GM18909 (cell line): ENCODE results near the gene MYOD1.
A peak's percentile ranks its signal among the peaks of the same experiment; 100 is the strongest.

Source experiments
- ATAC-seq: cut with Tn5 transposase; IDR thresholded peaks from one replicate; pipeline ENCODE4 v1.9.1; 2021; ENCODE audit warnings: mild to moderate bottlenecking; ENCODE audit not compliant: unreplicated experiment, poor library complexity

MYOD1 gene

GRCh38 chr11:17699147-17700114, 19.9 kb upstream of the MYOD1 start:
- ATAC-seq = no peak

DNA sequence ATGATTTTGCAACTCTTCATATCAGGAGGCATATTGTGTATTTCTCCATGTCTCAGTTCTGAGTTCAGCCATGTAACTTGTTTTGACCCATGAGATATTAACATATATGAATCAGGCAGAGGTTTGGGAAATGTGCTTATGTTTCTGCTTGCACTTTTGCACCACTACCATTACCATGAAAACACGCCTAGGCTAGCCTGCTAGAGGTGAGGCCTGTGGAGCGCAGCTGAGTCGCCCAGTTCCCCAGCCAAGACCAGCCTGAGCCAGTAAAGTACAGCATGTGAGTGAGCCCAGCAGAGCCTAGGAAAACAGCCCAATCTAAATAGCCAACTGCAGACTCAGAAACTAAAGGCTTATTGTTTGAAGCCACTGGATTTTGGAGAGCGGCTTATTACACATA, 18.4 kb upstream of the MYOD1 start:
- ATAC-seq = no peak

DNA sequence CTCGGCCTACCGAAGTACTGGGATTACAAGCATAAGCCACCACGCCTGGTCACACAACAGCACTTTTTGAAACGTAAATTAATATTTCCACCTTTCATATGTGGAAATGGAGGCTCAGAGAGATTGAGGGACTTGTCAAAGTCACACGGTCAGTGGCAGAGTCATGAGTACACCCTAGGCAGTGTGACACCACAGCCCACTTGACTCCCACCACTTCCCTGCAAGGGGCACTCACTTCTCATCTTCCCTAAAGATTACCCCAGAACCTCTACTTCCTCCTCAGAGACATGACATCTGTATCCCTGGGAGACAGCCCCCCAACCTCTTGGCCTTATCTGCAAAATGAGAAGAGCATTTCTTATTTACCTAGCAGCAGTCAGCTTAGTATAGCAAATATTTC, 16.5 kb upstream of the MYOD1 start:
- ATAC-seq = no peak

- peak; percentile 47 for ATAC-seq
Observed at GRCh38 chr11:17703951-17704350, 15.4 kb upstream of the MYOD1 start.

DNA sequence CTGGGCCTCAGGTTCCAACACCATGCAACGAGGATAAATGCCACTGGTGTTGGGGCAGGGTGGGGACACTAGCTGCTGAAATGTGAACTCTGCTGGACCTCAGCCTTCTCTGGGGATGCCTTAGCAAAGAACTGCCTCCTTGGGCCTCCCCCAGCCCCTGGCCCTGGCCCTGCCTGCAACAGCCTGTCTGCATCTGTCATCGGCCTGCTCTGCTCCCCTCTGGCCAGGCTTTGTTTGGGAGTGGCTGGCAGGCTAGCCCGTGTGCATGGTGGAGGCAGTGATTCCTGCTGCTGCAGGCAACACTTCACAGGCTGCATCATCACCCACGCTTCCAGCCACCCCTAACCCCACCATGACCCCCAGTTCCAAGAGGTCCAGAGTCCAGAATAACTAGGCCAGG, 11.5 kb upstream of the MYOD1 start:
- no peak for ATAC-seq

DNA sequence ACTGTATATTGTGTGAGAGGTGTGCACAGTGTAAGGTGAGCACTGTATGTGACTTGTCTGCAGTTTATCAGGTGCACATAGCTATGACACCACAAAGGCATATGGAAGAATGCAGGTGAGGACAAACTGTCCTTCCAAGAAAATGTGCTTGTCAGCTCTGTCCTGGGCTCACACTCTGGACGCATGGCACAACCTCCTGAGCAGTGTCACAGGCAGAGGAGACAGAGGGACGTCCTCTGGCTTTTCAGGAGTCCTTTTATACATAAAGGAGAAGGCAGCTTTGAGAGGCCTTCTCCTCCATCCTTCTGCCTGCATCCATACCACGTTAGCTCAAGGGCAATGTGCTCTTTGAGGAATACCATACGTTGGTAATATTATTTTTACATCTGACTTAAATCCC, 7.5 kb upstream of the MYOD1 start:
- ATAC-seq = no peak

DNA sequence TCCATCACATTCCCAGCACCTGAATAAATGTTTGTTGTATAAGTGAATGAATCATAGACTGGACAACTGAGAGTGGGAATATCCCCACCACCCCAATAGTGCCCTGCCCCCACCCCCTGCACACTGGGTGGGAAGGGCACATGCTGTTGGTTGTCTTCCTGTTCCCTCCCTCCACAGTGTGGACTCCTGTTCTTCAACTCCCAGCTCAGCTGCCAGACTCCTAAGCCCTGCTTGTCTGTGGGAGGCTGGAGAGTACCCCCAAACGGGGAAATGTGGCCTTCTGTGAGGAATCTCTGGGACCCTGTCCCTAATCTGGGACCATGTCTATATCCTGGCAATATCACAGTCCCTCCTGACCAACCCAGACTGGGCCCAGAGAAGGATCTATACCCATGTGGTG, 5.5 kb upstream of the MYOD1 start:
- ATAC-seq = no peak

- no peak for ATAC-seq
Observed at GRCh38 chr11:17714356-17714854, 5.0 kb upstream of the MYOD1 start.

DNA sequence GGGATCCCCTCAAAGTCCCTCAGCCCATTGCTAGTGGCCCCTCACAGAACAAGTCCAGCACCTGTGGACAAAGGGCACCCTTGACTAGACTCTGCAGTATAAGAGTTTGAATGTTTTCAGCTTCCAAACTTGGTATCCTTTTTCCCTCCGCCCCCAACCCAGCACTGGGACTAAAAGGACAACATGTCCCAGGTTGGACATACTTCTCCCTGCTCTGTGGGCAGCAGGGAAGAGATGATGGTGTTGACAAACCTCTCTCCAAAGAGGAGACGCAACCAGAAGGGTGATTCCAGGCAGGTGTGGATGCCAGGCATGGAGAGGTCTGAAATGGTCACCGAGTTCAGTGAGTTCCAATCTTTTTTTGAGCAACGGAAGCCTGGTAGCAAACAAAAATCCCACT, 4.5 kb upstream of the MYOD1 start:
- no peak for ATAC-seq

- ATAC-seq = no peak
Observed at GRCh38 chr11:17716807-17717206, 2.6 kb upstream of the MYOD1 start.

DNA sequence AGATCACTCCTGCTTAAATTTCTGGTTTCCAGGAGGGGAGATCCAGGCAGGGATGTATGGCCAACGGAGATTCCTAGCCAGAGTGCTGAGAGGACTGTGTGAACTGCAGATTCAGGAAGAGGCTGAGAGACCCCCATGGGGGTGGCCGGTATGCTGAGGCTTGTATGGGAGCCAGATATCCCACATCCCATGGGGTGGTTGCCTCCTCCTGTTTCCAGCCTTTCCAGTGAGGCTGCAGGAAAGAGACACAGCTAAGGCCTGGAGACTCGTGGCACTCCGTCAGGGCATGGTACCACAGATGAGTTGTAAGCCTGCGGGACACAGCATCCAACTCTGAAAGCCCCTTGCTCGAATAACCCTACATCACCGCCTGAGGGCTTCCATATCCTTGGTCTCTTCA, 1.4 kb upstream of the MYOD1 start:
- no peak for ATAC-seq

GRCh38 chr11:17718510-17718962, 835 bp upstream of the MYOD1 start:
- ATAC-seq = no peak

DNA sequence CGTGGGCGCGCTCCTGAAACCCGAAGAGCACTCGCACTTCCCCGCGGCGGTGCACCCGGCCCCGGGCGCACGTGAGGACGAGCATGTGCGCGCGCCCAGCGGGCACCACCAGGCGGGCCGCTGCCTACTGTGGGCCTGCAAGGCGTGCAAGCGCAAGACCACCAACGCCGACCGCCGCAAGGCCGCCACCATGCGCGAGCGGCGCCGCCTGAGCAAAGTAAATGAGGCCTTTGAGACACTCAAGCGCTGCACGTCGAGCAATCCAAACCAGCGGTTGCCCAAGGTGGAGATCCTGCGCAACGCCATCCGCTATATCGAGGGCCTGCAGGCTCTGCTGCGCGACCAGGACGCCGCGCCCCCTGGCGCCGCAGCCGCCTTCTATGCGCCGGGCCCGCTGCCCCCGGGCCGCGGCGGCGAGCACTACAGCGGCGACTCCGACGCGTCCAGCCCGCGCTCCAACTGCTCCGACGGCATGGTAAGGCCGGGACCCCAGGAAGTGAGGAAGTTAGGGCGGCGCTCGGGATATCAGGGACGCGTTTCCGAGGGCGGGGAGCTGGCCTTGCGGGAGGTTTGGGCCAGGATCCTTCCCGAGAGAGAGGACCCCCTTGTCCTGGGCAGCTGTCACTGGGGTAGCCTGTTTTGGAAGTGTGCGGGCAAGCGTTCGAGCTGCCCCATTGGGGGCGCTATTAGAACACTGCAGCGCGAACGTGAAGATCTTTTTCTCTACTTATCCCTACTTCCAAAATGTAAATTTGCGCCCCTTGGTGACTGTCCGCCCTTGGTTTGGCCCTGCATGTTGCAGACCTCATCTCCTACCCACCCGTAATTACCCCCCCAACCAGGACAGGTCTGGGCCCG, 796 bp downstream of the MYOD1 start:
- ATAC-seq = no peak

- ATAC-seq = no peak
Observed at GRCh38 chr11:17720796-17721171, 1.4 kb downstream of the MYOD1 start.

DNA sequence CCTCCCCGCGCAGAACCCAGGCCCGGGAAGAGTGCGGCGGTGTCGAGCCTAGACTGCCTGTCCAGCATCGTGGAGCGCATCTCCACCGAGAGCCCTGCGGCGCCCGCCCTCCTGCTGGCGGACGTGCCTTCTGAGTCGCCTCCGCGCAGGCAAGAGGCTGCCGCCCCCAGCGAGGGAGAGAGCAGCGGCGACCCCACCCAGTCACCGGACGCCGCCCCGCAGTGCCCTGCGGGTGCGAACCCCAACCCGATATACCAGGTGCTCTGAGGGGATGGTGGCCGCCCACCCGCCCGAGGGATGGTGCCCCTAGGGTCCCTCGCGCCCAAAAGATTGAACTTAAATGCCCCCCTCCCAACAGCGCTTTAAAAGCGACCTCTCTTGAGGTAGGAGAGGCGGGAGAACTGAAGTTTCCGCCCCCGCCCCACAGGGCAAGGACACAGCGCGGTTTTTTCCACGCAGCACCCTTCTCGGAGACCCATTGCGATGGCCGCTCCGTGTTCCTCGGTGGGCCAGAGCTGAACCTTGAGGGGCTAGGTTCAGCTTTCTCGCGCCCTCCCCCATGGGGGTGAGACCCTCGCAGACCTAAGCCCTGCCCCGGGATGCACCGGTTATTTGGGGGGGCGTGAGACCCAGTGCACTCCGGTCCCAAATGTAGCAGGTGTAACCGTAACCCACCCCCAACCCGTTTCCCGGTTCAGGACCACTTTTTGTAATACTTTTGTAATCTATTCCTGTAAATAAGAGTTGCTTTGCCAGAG, 2.0 kb downstream of the MYOD1 start:
- ATAC-seq = no peak

GRCh38 chr11:17722000-17722643, 2.8 kb downstream of the MYOD1 start:
- ATAC-seq = no peak

DNA sequence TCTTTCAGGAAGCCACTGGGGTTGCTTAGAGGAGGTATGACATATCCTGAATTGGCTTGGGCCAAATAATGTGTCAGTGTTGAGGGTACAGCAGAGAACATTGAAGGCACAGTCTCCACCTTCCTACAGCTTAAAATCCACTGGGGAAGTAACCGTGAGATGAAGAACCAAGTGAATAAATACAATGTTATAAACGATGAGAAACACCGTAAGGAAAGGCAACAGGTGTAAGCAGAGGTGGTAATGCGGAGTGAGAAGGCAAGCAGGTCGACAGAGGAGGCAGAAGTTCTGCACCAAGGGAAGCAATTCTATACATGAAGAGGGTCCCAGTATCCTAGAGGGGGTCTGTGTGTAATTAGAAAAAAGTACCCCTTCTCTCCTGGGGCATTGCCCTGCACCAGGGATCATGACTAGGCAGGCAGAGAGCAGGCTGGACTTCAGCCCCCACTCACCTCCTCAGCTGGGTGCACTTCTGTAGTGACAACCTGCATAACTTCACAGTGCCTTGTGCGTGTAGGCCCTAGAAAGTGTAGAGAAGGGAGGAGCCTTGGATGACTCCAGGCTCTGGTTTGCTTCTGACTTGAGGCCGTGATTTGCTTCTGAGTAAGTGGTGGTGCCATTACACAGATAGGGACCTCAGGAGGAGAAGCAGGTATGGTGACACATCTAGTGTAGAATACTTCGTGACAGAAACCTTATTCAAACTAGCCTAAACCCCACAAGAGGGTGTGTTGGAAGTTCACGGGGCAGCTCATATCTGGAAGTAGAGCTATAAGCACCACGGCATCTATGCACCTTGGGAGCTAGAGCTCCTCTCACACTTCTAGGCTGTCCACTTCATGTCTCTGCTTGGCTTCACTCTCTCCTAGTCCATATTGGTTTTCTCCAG, 4.9 kb downstream of the MYOD1 start:
- no peak for ATAC-seq

DNA sequence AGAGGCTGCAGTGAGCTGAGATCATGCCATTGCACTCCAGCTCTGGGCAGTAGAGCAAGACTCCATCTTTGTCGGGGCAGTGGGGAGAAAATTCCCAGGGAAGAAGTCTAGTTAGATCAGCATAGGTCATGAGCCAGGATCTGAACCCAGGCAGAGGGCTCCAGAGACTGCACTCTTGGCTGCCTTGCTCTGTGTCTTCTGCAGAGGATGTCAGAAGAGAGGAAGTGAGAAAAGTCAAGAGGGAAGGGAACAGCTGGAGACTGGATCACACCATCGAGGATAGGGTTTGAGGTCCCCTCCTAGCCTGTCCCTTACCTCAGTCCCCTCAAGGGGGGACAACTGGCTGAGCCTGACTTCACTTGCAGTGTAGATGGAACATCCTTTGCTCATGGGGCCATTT, 5.8 kb downstream of the MYOD1 start:
- ATAC-seq = no peak

GRCh38 chr11:17730137-17730536, 10.8 kb downstream of the MYOD1 start:
- no peak for ATAC-seq
